Measurements from ENCODE around the gene ITGAE.

- no peak for TF ChIP-seq EZH2 (IDR thresholded peaks at IDR 0.05; ENCODE audit: insufficient read depth, poor library complexity, severe bottlenecking)
- no peak for TF ChIP-seq EZH2phosphoT487 (IDR thresholded peaks at IDR 0.05; ENCODE audit: insufficient read depth, low read depth)
Observed at GRCh38 chr17:3693829-3694231, 107.2 kb downstream of the ITGAE start.
